ENCODE data around the gene OR8H3.

The OR8H3 gene, protein sequence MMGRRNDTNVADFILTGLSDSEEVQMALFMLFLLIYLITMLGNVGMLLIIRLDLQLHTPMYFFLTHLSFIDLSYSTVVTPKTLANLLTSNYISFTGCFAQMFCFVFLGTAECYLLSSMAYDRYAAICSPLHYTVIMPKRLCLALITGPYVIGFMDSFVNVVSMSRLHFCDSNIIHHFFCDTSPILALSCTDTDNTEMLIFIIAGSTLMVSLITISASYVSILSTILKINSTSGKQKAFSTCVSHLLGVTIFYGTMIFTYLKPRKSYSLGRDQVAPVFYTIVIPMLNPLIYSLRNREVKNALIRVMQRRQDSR

DNA sequence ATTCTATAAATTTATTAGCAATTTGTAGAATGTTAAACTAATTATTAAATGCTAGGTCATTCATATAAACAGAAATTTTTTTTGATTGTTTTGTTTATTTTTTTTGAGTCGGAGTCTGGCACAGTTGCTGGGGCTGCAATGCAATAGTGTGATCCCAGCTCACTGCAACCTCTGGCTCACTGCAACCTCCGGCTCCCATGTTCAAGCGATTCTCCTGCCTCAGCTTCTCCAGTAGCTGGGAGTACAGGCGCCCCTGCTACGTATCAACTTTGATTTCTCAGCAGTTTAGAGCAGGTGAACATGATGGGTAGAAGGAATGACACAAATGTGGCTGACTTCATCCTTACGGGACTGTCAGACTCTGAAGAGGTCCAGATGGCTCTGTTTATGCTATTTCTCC is at the start of gene OR8H3:
TSS of gene OR8H3 (plus strand) at position 301 of the 400 bp plus-strand sequence. CDS start at position 301, 0 bp downstream.
- no peak for ATAC-seq
- TF ChIP-seq ZNF565 (CRISPR knock-in tag; conservative IDR thresholded peaks at IDR 0.05; ENCODE audit: low read depth), result no peak
- TF ChIP-seq, protein P1, sequence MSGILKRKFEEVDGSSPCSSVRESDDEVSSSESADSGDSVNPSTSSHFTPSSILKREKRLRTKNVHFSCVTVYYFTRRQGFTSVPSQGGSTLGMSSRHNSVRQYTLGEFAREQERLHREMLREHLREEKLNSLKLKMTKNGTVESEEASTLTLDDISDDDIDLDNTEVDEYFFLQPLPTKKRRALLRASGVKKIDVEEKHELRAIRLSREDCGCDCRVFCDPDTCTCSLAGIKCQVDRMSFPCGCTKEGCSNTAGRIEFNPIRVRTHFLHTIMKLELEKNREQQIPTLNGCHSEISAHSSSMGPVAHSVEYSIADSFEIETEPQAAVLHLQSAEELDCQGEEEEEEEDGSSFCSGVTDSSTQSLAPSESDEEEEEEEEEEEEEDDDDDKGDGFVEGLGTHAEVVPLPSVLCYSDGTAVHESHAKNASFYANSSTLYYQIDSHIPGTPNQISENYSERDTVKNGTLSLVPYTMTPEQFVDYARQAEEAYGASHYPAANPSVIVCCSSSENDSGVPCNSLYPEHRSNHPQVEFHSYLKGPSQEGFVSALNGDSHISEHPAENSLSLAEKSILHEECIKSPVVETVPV (CRISPR knock-in tag; IDR thresholded peaks at IDR 0.05), result no peak
- TF ChIP-seq ZC3H10 (CRISPR knock-in tag; IDR thresholded peaks at IDR 0.05), result no peak
- TF ChIP-seq ISL1 (CRISPR knock-in tag; IDR thresholded peaks at IDR 0.05), result no peak

DNA sequence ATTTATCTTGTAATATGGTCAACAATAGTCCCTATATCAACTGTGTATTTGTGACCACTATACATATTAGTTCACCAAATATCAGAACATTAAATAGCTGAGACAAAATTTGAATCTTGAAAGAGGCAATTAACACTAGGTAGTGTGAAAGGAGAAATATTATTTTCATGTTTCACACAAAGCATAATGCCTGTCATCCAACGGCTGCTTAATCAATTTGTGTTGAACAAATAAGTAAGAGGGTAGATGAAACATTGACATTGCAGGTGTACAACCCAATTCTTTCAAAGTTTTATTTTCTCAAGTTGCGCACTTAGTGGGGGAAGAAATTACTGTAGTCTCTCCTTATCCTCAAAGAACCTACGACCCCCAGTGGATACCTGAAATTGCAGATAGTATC is 32.5 kb upstream of the OR8H3 start:
- TF ChIP-seq ESRRG (CRISPR knock-in tag; IDR thresholded peaks at IDR 0.05), result no peak
- no peak for ATAC-seq

DNA sequence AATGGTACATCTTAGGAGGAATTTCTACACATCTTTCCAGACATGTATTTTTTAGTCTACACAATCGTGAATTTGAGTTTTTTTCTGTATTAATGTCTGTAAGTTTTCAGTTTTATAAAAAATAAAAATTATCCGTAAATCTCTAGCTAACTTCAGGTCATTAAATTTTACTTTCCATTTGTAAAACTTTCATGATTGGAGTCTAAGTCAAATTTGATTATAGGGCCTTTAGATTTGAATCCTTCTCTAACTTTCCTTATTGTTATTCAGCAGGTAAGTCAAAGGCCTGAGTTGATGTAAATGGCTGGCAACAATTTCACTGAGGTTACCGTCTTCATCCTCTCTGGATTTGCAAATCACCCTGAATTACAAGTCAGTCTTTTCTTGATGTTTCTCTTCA is 29.2 kb upstream of the OR8H3 start, which contains the start of gene OR8I2:
TSS of gene OR8I2 (plus strand) at position 301 of the 400 bp plus-strand sequence. CDS start at position 301, 0 bp downstream.
- ATAC-seq, result no peak
- no peak for TF ChIP-seq CSDC2 (CRISPR knock-in tag; IDR thresholded peaks at IDR 0.05)
- no peak for TF ChIP-seq ZFP3 (CRISPR knock-in tag; IDR thresholded peaks at IDR 0.05)
- TF ChIP-seq, protein P1 (CRISPR knock-in tag; IDR thresholded peaks at IDR 0.05), result no peak
- no peak for TF ChIP-seq RARB (CRISPR knock-in tag; IDR thresholded peaks at IDR 0.05)
- no peak for TF ChIP-seq ZNF70 (CRISPR knock-in tag; IDR thresholded peaks at IDR 0.05)
- no peak for TF ChIP-seq BACH2 (CRISPR knock-in tag; IDR thresholded peaks at IDR 0.05; ENCODE audit: borderline replicate concordance)
- no peak for TF ChIP-seq PPARA (CRISPR knock-in tag; IDR thresholded peaks at IDR 0.05; ENCODE audit: borderline replicate concordance)
- TF ChIP-seq SNAI2 (CRISPR knock-in tag; IDR thresholded peaks at IDR 0.05), result no peak
- TF ChIP-seq TCF4 (CRISPR knock-in tag; IDR thresholded peaks at IDR 0.05; ENCODE audit: borderline replicate concordance), result no peak

DNA sequence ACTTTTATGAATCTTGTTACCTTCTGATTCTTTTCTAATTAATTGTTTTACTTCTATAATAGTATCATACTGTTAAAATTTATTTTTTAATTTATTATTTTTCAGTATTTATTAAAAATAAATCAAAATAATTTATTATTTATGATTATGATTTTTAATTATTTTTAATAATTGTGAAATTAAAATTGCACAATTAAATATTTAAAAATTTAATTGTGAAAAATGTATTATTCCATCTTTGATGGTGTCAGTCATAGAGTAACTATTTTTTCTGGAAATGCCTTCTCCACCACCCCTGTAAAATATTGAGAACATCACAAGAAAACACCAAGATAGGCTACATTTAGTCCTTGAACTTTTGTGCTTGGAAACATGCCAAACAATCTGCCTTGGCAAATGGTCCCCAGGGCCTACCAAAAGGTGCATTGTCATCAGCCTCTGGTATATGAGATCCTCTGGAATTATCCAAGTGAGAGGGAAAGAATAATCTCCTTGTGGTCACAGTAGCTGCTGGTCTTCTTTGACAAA is 18.9 kb upstream of the OR8H3 start, which contains the start of gene OR8H2:
TSS of gene OR8H2 (plus strand) at position 478 of the 528 bp plus-strand sequence. CDS start 1,356 bp downstream, outside the sequence.
- TF ChIP-seq CSDC2 (CRISPR knock-in tag; IDR thresholded peaks at IDR 0.05) (no peak), ARNTL (CRISPR knock-in tag; IDR thresholded peaks at IDR 0.05; ENCODE audit: borderline replicate concordance, low read depth) (no peak), ZFP30 (CRISPR knock-in tag; IDR thresholded peaks at IDR 0.05) (no peak), TOX (CRISPR knock-in tag; IDR thresholded peaks at IDR 0.05; ENCODE audit: borderline replicate concordance) (no peak), GLIS3 (CRISPR knock-in tag; IDR thresholded peaks at IDR 0.05) (no peak), SNAI2 (CRISPR knock-in tag; IDR thresholded peaks at IDR 0.05) (no peak), TCF4 (CRISPR knock-in tag; IDR thresholded peaks at IDR 0.05; ENCODE audit: borderline replicate concordance) (no peak), ISL1 (CRISPR knock-in tag; IDR thresholded peaks at IDR 0.05) (no peak)
- TF ChIP-seq, protein P2, sequence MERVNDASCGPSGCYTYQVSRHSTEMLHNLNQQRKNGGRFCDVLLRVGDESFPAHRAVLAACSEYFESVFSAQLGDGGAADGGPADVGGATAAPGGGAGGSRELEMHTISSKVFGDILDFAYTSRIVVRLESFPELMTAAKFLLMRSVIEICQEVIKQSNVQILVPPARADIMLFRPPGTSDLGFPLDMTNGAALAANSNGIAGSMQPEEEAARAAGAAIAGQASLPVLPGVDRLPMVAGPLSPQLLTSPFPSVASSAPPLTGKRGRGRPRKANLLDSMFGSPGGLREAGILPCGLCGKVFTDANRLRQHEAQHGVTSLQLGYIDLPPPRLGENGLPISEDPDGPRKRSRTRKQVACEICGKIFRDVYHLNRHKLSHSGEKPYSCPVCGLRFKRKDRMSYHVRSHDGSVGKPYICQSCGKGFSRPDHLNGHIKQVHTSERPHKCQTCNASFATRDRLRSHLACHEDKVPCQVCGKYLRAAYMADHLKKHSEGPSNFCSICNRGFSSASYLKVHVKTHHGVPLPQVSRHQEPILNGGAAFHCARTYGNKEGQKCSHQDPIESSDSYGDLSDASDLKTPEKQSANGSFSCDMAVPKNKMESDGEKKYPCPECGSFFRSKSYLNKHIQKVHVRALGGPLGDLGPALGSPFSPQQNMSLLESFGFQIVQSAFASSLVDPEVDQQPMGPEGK (CRISPR knock-in tag; IDR thresholded peaks at IDR 0.05; ENCODE audit: borderline replicate concordance), result no peak
- TF ChIP-seq, protein P3, sequence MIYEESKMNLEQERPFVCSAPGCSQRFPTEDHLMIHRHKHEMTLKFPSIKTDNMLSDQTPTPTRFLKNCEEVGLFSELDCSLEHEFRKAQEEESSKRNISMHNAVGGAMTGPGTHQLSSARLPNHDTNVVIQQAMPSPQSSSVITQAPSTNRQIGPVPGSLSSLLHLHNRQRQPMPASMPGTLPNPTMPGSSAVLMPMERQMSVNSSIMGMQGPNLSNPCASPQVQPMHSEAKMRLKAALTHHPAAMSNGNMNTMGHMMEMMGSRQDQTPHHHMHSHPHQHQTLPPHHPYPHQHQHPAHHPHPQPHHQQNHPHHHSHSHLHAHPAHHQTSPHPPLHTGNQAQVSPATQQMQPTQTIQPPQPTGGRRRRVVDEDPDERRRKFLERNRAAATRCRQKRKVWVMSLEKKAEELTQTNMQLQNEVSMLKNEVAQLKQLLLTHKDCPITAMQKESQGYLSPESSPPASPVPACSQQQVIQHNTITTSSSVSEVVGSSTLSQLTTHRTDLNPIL (CRISPR knock-in tag; IDR thresholded peaks at IDR 0.05; ENCODE audit: low read depth), result no peak
- TF ChIP-seq, protein P4, sequence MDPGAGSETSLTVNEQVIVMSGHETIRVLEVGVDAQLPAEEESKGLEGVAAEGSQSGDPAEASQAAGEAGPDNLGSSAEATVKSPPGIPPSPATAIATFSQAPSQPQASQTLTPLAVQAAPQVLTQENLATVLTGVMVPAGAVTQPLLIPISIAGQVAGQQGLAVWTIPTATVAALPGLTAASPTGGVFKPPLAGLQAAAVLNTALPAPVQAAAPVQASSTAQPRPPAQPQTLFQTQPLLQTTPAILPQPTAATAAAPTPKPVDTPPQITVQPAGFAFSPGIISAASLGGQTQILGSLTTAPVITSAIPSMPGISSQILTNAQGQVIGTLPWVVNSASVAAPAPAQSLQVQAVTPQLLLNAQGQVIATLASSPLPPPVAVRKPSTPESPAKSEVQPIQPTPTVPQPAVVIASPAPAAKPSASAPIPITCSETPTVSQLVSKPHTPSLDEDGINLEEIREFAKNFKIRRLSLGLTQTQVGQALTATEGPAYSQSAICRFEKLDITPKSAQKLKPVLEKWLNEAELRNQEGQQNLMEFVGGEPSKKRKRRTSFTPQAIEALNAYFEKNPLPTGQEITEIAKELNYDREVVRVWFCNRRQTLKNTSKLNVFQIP (CRISPR knock-in tag; IDR thresholded peaks at IDR 0.05; ENCODE audit: borderline replicate concordance, low read depth), result no peak
- TF ChIP-seq, protein P1 (CRISPR knock-in tag; IDR thresholded peaks at IDR 0.05), result no peak
- no peak for ATAC-seq

Measured in SK-N-SH treated with all-trans-retinoic acid at 6 μM for 48 hours (cell line).